GM18861 (cell line): ENCODE results near the gene HAUS1.

Experiments
- ATAC-seq: cut with Tn5 transposase; IDR thresholded peaks from one replicate; pipeline ENCODE4 v1.9.1; 2021; ENCODE audit not compliant: unreplicated experiment

Gene HAUS1, protein sequence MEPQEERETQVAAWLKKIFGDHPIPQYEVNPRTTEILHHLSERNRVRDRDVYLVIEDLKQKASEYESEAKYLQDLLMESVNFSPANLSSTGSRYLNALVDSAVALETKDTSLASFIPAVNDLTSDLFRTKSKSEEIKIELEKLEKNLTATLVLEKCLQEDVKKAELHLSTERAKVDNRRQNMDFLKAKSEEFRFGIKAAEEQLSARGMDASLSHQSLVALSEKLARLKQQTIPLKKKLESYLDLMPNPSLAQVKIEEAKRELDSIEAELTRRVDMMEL

DNA sequence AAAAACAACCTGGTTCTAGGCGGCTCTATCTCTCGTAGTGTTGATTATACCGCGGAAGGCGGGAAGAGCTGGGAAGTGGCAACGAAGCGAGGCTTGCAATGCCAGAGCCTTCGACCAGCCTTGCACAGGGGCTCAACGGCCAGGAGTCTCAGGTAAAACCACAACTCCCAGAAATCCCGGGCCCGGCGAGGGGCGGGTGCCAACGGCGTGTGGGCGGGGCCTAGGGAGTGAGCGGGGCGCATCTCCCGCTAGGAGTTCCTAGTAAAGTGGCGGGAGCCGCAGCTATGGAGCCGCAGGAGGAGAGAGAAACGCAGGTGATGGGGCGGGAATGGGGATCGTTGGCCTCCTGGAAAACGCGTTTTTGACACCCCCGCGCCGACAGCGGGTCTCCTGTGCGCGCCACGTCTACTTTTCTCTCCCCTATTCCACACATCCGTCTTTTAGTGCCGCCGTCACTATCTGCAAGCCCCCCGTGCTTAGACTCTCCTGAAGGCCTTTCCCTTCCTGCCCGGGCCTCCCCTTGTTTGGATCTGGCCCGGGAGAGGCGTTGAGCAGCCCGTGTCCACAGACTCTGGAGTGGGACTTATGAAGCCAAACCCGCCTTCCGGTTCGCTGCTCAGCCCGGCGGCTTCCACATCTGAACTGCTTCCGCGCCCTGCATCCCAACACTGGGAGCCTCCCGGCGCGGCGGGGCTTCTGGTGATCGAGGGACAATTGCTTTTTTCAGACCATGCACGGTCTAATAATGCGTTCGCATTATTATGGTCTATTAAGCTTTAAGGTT is at the start of gene HAUS1:
Gene HAUS1 (plus strand): TSS at position 258 of the 784 bp plus-strand sequence. CDS start 27 bp downstream, at position 285.
- ATAC-seq: peak; percentile 83

- no peak for ATAC-seq
These were observed 49.0 kb upstream of the HAUS1 start for GRCh38 chr18:46054956-46055837.

DNA sequence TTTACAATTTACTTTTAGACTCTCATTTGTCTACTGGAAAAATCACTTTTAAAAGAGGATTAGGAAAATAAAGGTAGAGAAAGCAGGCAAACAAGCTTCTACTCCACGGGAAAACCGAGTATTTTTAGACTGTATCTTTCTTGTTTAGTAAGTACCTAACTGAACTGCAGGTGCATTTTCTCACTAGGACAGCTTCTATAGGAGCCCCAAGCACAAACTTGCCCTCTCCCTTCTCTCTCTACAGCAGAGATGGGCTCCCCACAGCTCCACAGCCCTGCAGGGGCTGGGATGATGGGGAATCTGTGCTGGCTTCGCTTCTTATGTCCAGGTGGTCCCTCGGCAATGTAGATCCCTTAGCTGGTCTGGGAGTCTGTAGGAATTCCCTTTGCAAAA is 48.4 kb upstream of the HAUS1 start:
- no peak for ATAC-seq

DNA sequence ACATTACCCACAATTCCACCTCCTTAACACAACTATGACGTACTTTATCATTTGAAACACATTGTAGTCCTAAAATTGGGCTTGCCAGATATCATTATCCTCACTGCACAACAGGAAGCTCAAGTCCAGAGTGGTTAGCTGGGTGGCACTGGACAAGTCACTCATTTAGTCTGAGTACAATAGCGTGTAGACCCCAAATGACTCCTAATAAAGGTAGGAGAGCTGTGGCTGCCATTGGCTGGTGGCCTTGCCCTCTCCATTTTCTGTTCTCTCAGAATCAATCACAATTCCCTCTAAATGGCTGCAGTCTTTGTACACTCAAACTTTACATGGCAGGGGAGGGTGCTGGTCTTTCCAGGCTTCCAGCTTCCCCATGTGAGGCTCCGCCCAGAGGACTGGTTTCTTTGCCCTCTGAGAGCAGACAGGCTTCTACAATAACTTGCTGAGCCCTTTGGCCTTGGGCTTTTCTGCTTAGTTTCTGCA is 43.8 kb upstream of the HAUS1 start:
- ATAC-seq: no peak

GRCh38 chr18:46061387-46061786 is 42.8 kb upstream of the HAUS1 start:
- ATAC-seq: no peak

GRCh38 chr18:46061796-46062195 is 42.4 kb upstream of the HAUS1 start:
- ATAC-seq: no peak

- ATAC-seq: no peak
These were observed 41.4 kb upstream of the HAUS1 start for GRCh38 chr18:46062781-46063180.

- ATAC-seq: no peak
These were observed 36.7 kb upstream of the HAUS1 start for GRCh38 chr18:46067438-46068007.

DNA sequence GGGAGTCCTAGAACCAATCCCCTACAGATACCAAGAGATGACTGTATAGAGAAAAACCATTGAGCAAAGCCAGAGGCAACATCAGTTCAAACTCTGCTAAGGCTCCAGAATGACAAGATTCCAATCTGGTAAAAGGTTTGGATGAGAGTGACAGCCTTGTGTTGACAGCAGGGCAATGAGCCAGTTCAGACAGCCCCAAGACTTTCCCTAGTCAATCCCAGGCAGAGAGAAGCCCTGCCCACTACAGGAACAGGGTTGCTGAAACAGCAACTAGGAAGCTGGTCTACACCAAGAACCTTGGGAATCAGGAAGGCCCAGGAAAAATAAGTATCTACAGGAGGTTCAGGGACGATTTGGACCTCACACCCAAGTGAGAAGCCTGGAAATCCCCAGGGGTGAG is 35.4 kb upstream of the HAUS1 start:
- ATAC-seq: no peak

DNA sequence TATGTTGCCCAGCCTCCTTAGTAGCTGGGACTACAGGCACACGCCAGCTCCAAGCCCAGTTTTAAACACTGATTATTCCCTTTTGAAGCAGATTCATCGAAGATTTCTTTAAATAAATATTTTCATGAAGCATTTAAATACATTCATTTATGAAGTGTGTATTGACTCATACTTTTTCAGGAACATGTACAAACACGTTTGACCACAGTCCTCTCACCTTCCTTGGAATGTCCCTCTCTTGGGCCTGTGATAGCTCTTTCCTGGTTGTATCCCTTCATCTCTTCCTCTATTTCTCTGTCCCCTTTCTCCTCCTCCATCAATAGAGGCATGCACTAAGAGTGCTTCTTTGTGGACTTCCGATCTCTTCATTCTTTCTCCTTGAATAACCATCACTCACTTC is 34.7 kb upstream of the HAUS1 start:
- no peak for ATAC-seq

GRCh38 chr18:46070232-46070631 is 34.0 kb upstream of the HAUS1 start:
- no peak for ATAC-seq

- no peak for ATAC-seq
These were observed 33.2 kb upstream of the HAUS1 start for GRCh38 chr18:46070815-46071652.

DNA sequence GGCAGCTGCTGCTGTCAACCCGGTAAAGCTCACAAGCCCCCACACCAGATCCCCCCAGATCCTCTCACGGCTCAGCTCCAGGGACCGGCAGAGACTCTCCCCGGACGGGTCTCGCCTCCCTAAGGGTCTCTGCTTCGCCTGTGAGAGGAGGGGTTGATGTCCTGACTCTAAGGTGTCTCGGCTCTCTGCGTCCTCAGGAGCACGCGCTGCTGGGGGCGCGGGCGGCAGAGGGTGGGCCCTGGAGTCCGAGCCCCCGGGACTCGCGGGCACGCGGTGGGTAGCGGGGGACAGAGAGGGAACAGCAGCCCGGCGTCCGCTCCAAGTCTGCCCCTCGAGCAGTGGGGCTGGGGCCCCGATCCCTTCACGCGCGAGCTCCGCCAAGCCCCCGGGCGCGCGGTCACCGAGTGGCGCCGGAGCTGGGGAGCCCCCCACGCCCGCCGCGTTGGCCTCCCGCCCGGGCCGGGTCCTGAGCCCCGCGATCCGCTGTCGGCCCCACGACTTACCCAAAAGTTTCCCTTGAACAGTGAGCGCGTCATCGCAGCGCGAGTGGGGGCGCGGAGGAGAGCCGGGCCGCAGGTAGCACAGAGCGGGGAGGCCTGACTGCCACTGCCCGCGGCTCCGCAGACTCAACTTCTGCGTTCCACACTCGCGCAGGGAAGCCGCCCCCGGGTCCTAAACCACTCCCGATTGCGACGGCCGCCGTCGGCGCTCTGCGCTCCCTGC is 32.4 kb upstream of the HAUS1 start, which contains the start of gene PSTPIP2:
Gene PSTPIP2 (minus strand): TSS at position 608 of the 723 bp plus-strand sequence. CDS start 72 bp downstream, at position 536.
- ATAC-seq: peak; percentile 40

GRCh38 chr18:46072376-46072867 is 31.8 kb upstream of the HAUS1 start:
- no peak for ATAC-seq

DNA sequence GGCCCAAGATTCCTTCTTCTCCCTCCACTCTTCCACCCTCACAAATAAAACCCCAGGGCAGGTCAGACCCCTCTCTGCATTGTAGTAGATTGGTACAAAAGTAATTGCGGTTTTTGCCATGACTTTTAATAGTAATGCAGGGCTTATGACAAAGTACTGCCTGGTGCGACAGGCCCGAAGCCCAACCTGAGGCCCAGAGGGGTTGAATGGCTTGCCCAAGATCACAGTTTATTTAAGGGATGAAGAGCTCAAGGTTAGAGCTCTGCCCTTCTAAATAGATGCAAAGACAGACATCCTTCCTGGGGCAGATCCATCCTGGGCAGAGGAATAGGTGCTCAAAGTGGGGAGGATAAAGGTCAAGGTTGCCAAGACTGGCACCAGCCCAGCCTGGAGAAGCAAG is 31.2 kb upstream of the HAUS1 start:
- no peak for ATAC-seq

- peak; percentile 36 for ATAC-seq
These were observed 30.5 kb upstream of the HAUS1 start for GRCh38 chr18:46073474-46074331.

GRCh38 chr18:46079336-46079735 is 24.8 kb upstream of the HAUS1 start:
- no peak for ATAC-seq

DNA sequence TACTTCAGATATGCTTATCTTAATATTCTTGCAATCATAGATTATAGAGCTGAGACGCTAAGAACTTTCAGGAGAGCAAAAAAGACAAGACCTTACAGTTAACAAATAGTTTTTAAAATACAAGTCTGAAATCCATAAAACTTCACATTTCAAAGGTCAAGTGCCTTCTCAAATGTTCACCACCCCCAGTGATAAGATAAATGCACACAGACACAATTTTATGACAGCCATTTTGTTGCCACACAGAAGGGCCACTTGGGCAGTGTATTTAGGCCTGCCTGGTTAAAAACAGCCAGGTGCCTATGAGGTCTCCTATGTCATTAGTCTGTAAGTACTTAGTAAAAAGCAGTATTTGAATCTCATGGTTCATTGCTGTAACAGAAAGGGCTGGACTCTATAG is 24.0 kb upstream of the HAUS1 start:
- no peak for ATAC-seq
